Measurements from ENCODE around the gene SYTL3.

Gene SYTL3

GRCh38 chr6:158703111-158703836 is 53.4 kb downstream of the SYTL3 start:
- no peak for DNase-seq

- DNase-seq: peak; percentile 82 to 83
Measured at GRCh38 chr6:158703837-158704822, 54.3 kb downstream of the SYTL3 start.

- DNase-seq: no peak
Measured at GRCh38 chr6:158705386-158706126, 55.7 kb downstream of the SYTL3 start.

- no peak for DNase-seq
Measured at GRCh38 chr6:158706369-158706982, 56.6 kb downstream of the SYTL3 start.

- no peak for DNase-seq
Measured at GRCh38 chr6:158707120-158707820, 57.4 kb downstream of the SYTL3 start.

GRCh38 chr6:158707821-158708195 is 58.0 kb downstream of the SYTL3 start:
- DNase-seq: no peak

- no peak for DNase-seq
Measured at GRCh38 chr6:158708239-158708638, 58.4 kb downstream of the SYTL3 start.

GRCh38 chr6:158709809-158710208 is 60.0 kb downstream of the SYTL3 start:
- DNase-seq: no peak

GRCh38 chr6:158711264-158711663 is 61.4 kb downstream of the SYTL3 start:
- DNase-seq: no peak

GRCh38 chr6:158713469-158713868 is 63.6 kb downstream of the SYTL3 start:
- no peak for DNase-seq

- no peak for DNase-seq
Measured at GRCh38 chr6:158714706-158715105, 64.9 kb downstream of the SYTL3 start.

GRCh38 chr6:158715330-158716311 is 65.8 kb downstream of the SYTL3 start:
- no peak for DNase-seq

GRCh38 chr6:158717341-158718330 is 67.8 kb downstream of the SYTL3 start:
- DNase-seq: no peak

- no peak for DNase-seq
Measured at GRCh38 chr6:158718461-158719046, 68.7 kb downstream of the SYTL3 start.

GRCh38 chr6:158722176-158722729 is 72.4 kb downstream of the SYTL3 start:
- DNase-seq: no peak

- no peak for DNase-seq
Measured at GRCh38 chr6:158725704-158726103, 75.8 kb downstream of the SYTL3 start.

- DNase-seq: no peak
Measured at GRCh38 chr6:158729906-158730540, 80.2 kb downstream of the SYTL3 start.

- DNase-seq: no peak
Measured at GRCh38 chr6:158730541-158730907, 80.7 kb downstream of the SYTL3 start.
